HepG2 (cell line): ENCODE data around the gene AJUBA. TPM values are rescaled to one million over a fixed set of nuclear protein-coding genes. Genes with fewer than 3 reads are reported as not detected.
A peak's percentile ranks its signal among the peaks of the same experiment; 100 is the strongest.

ENCODE experiments used
- DMAP1 ChIP-seq: IDR thresholded peaks from 2 replicates; pipeline ENCODE4 v1.6.1; 2016
- GATAD2A ChIP-seq: IDR thresholded peaks from 2 replicates; pipeline ENCODE4 v1.6.1; 2016
- HOXD1 ChIP-seq: sonication (generic); formaldehyde crosslinking; IDR thresholded peaks from 2 replicates; pipeline ENCODE4 v1.5.0; 2020; ENCODE audit warnings: missing genetic modification reagents
- LRRFIP1 ChIP-seq: sonication (generic); formaldehyde crosslinking; conservative IDR thresholded peaks from 2 replicates; pipeline ENCODE4 v1.4.0; 2020; ENCODE audit warnings: missing genetic modification reagents
- MZF1 ChIP-seq: sonication (generic); formaldehyde crosslinking; IDR thresholded peaks from 2 replicates; pipeline ENCODE4 v1.8.1; 2023; ENCODE audit warnings: mild to moderate bottlenecking, missing genetic modification reagents, borderline replicate concordance
- NFATC3 ChIP-seq: sonication (generic); formaldehyde crosslinking; IDR thresholded peaks from 2 replicates; pipeline ENCODE4 v1.5.1; 2020; ENCODE audit warnings: mild to moderate bottlenecking, missing genetic modification reagents
- NFYC ChIP-seq: IDR thresholded peaks from 2 replicates; pipeline ENCODE4 v1.6.1; 2016; ENCODE audit warnings: missing genetic modification reagents, missing compliant biosample characterization
- PAF1 ChIP-seq: IDR thresholded peaks from 2 replicates; pipeline ENCODE4 v1.6.1; 2016; ENCODE audit warnings: missing genetic modification reagents, missing compliant biosample characterization
- PITX1 ChIP-seq: sonication (generic); formaldehyde crosslinking; IDR thresholded peaks from 2 replicates; pipeline ENCODE4 v1.5.1; 2020; ENCODE audit warnings: mild to moderate bottlenecking, missing genetic modification reagents
- RBM39 ChIP-seq: fragments of 200-400 bp; formaldehyde crosslinking; IDR thresholded peaks from one replicate; pipeline ENCODE4 v1.6.1; 2018; ENCODE audit warnings: antibody characterized with exemption, mild to moderate bottlenecking, low read depth, low read length; ENCODE audit not compliant: poor library complexity, severe bottlenecking
- RERE ChIP-seq: IDR thresholded peaks from 2 replicates; pipeline ENCODE4 v1.6.1; 2016; ENCODE audit warnings: low read depth, missing genetic modification reagents, missing compliant biosample characterization
- SETDB1 ChIP-seq: sonication (generic); formaldehyde crosslinking; IDR thresholded peaks from 2 replicates; pipeline ENCODE4 v1.5.1; 2020; ENCODE audit warnings: missing genetic modification reagents, mild to moderate bottlenecking, borderline replicate concordance
- SMYD3 ChIP-seq: sonication (generic); formaldehyde crosslinking; IDR thresholded peaks from 2 replicates; pipeline ENCODE4 v1.8.1; 2023; ENCODE audit warnings: mild to moderate bottlenecking, missing genetic modification reagents
- SRF ChIP-seq: IDR thresholded peaks from 2 replicates; pipeline ENCODE4 v1.6.1; 2011; ENCODE audit warnings: mild to moderate bottlenecking, low read depth, low read length, moderate library complexity
- SSRP1 ChIP-seq: IDR thresholded peaks from 2 replicates; pipeline ENCODE4 v1.6.1; 2016; ENCODE audit warnings: control low read depth
- TOPORS ChIP-seq: sonication (generic); formaldehyde crosslinking; IDR thresholded peaks from 2 replicates; pipeline ENCODE4 v1.8.0; 2023; ENCODE audit warnings: mild to moderate bottlenecking, missing genetic modification reagents
- ZFP41 ChIP-seq: sonication (generic); formaldehyde crosslinking; IDR thresholded peaks from 2 replicates; pipeline ENCODE4 v1.4.0; 2020; ENCODE audit warnings: mild to moderate bottlenecking, missing genetic modification reagents, borderline replicate concordance
- ZNF503 ChIP-seq: sonication (generic); formaldehyde crosslinking; IDR thresholded peaks from 2 replicates; pipeline ENCODE4 v1.4.0; 2020; ENCODE audit warnings: missing genetic modification reagents
- ZNF747 ChIP-seq: sonication (generic); formaldehyde crosslinking; IDR thresholded peaks from 2 replicates; pipeline ENCODE4 v1.8.1; 2023; ENCODE audit warnings: missing genetic modification reagents, mild to moderate bottlenecking, borderline replicate concordance
- ZNF891 ChIP-seq: sonication (generic); formaldehyde crosslinking; IDR thresholded peaks from 2 replicates; pipeline ENCODE4 v1.5.0; 2020; ENCODE audit warnings: mild to moderate bottlenecking, missing genetic modification reagents
- ZSCAN9 ChIP-seq: IDR thresholded peaks from 2 replicates; pipeline ENCODE4 v1.6.1; 2016; ENCODE audit warnings: borderline replicate concordance
- polyA plus RNA-seq, 8 experiments: library from polyadenylated mRNA; depleted of rRNA in 3 of 8; stranded (reverse) in 7 of 8; unstranded in 1 of 8; fragments of >200 nt; fragmentation: Illumina TruSeq in 4 of 8; extraction: Trizol in 4 of 8; gene quantifications; 2 replicates each; pipeline versions ENCODE4 v1.2.1 to v1.2.3, GENCODE V29; 2011 to 2016; ENCODE audit warnings: low read depth in 4 of 8, missing spikeins in 1 of 8, mixed read lengths in 1 of 8; ENCODE audit not compliant: insufficient read depth in 1 of 8
- total RNA-seq, 5 experiments: library from RNA; depleted of rRNA; stranded (reverse); fragments of >200 nt; fragmentation: Illumina TruSeq; extraction: Trizol; gene quantifications; 2 replicates each; pipeline ENCODE4 v1.2.3, GENCODE V29; 2016; ENCODE audit warnings: low read depth in 1 of 5

Gene AJUBA
- total and polyA plus RNA-seq, 2 of the 13 experiments (the other 11 are each of a cell fraction or from before 2014, with no cell fraction given), result 157 to 241 TPM

- 0 out of 2 replicates have a peak, but pooled peaks have one; percentile 18 for TF ChIP-seq LRRFIP1 (CRISPR knock-in tag)
- no peak for TF ChIP-seq SMYD3
- TF ChIP-seq HOXD1 (CRISPR knock-in tag), result no peak
- 0 out of 2 replicates have a peak, but pooled peaks have one; percentile 0 for TF ChIP-seq ZSCAN9 (CRISPR knock-in tag)
- TF ChIP-seq SSRP1 (CRISPR knock-in tag), result peak; percentile 89
- TF ChIP-seq NFYC (CRISPR knock-in tag), result no peak
- TF ChIP-seq NFATC3 (CRISPR knock-in tag), result peak; percentile 77
- TF ChIP-seq GATAD2A (CRISPR knock-in tag), result no peak
- peak; percentile 21; the same call in 1 of the 2 replicates for TF ChIP-seq RERE (CRISPR knock-in tag)
- peak; percentile 43; the same call in 1 of the 2 replicates for TF ChIP-seq ZNF747
- TF ChIP-seq TOPORS, result no peak
- TF ChIP-seq MZF1 (CRISPR knock-in tag), result 0 out of 2 replicates have a peak, but pooled peaks have one; percentile 45
- no peak for TF ChIP-seq SETDB1 (CRISPR knock-in tag)
- no peak for TF ChIP-seq SRF
- peak; percentile 86 for TF ChIP-seq ZFP41
- TF ChIP-seq PAF1, result peak; percentile 82
- no peak for TF ChIP-seq ZNF891 (CRISPR knock-in tag)
- peak; percentile 24; the same call in 1 of the 2 replicates for TF ChIP-seq PITX1
- TF ChIP-seq DMAP1 (CRISPR knock-in tag), result no peak; the same call in none of the 2 replicates
- TF ChIP-seq RBM39, result peak; percentile 92
- no peak for TF ChIP-seq ZNF503
Measured at GRCh38 chr14:22981090-22981875, 1.1 kb downstream of the AJUBA start (continued).
